ENCODE results near the gene MGST2. TPM values are rescaled to one million over a fixed set of nuclear protein-coding genes. Genes with fewer than 3 reads are reported as not detected.

Gene MGST2
- total and polyA plus RNA-seq, 2 experiments from 2014 or later: 82.4 to 97.9 TPM

DNA sequence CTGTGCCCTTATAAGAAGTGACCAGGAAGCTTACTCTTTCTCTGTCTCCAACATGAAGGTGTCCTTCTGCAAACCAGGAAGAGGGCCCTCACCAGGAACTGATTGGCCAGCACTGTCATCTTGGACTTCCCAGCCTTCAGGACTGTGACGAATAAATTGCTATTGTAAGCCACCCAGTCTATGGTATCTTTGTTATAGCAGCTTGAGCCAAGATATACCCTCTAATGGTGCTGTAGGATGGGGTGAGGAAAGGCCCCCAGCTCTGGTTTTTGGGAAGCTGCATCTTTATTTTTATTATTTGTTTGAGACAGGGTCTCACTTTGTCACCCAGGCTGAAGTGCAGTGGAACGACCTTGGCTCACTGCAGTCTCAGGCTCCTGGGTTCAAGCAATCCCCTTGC is 1.2 kb upstream of the MGST2 start:
- H3K9me2 ChIP-seq (replicated peaks; ENCODE audit: insufficient read depth): no peaks in the 10 kb centered on the region
- TF ChIP-seq, protein P1, sequence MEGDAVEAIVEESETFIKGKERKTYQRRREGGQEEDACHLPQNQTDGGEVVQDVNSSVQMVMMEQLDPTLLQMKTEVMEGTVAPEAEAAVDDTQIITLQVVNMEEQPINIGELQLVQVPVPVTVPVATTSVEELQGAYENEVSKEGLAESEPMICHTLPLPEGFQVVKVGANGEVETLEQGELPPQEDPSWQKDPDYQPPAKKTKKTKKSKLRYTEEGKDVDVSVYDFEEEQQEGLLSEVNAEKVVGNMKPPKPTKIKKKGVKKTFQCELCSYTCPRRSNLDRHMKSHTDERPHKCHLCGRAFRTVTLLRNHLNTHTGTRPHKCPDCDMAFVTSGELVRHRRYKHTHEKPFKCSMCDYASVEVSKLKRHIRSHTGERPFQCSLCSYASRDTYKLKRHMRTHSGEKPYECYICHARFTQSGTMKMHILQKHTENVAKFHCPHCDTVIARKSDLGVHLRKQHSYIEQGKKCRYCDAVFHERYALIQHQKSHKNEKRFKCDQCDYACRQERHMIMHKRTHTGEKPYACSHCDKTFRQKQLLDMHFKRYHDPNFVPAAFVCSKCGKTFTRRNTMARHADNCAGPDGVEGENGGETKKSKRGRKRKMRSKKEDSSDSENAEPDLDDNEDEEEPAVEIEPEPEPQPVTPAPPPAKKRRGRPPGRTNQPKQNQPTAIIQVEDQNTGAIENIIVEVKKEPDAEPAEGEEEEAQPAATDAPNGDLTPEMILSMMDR (IDR thresholded peaks at IDR 0.05; ENCODE audit: poor library complexity): no peak
- TF ChIP-seq EZH2phosphoT487 (IDR thresholded peaks at IDR 0.05; ENCODE audit: low read depth, severe bottlenecking, unreplicated experiment): no peak
- TF ChIP-seq EZH2 (IDR thresholded peaks at IDR 0.05; ENCODE audit: borderline replicate concordance): no peak
- no peak overlapping the region for H3K4me2 ChIP-seq
- no peaks in the 10 kb centered on the region for H3K27me3 ChIP-seq
- H3K9me3 ChIP-seq (ENCODE audit: low read depth): no peaks in the 10 kb centered on the region
- H3K4me3 ChIP-seq: no peak overlapping the region
- no peak for DNase-seq (ENCODE audit: low spot score)
- H3K36me3 ChIP-seq (replicated peaks; ENCODE audit: insufficient read depth, low read depth): no peaks in the 10 kb centered on the region
- no peaks in the 10 kb centered on the region for H4K20me1 ChIP-seq (ENCODE audit: insufficient read depth, poor library complexity, severe bottlenecking)
- peaks cover 23% of the 10 kb centered on the region for H3K79me2 ChIP-seq
- no peak overlapping the region for H2AFZ ChIP-seq
- 92% methylated on average over 2 of the region's 2 CpGs for WGBS (ENCODE audit: low lambda C conversion rate, missing lambda C conversion rate)
- H3K27ac ChIP-seq: peak overlapping the region; percentile 95
- peaks cover 62% of the 10 kb centered on the region for H3K4me1 ChIP-seq (ENCODE audit: insufficient read depth)

DNA sequence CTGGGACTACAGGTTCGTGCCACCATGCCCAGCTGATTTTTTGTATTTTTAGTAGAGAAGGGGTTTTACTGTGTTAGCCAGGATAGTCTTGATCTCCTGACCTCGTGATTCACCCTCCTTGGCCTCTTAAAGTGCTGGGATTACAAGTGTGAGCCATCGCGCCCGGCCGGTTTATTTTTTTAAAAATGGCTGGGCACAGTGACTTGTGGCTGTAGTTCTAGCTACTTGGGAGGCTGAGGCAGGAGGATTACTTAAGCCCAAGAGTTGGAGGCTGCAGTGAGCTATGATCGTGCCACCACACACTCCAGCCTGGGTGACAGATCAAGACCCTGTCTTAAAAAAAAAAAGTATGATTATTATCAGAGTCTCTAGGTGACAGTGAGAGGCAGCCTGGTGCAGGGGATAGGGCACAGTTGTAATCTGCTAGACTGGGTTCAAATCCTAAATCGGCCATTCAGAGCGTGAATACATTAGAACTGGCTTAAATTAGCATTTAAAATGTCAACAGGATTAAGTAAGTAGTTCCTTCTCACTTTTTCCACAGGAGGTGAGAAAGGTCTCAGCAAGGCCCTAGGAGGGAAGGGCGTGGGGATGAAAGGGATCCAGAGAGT is 435 bp upstream of the MGST2 start:
- peaks cover 64% of the 10 kb centered on the region for H3K4me1 ChIP-seq (ENCODE audit: insufficient read depth)
- no peak overlapping the region for H3K4me3 ChIP-seq
- H3K27ac ChIP-seq: peak overlapping the region; percentile 95
- peaks cover 31% of the 10 kb centered on the region for H3K79me2 ChIP-seq
- WGBS (ENCODE audit: low lambda C conversion rate, missing lambda C conversion rate): 61% methylated on average over 10 of the region's 10 CpGs
- H3K9me2 ChIP-seq (replicated peaks; ENCODE audit: insufficient read depth): no peaks in the 10 kb centered on the region
- no peak for TF ChIP-seq EZH2 (IDR thresholded peaks at IDR 0.05; ENCODE audit: borderline replicate concordance)
- TF ChIP-seq, protein P1 (IDR thresholded peaks at IDR 0.05; ENCODE audit: poor library complexity): no peak
- TF ChIP-seq EZH2phosphoT487 (IDR thresholded peaks at IDR 0.05; ENCODE audit: low read depth, severe bottlenecking, unreplicated experiment): no peak
- no peaks in the 10 kb centered on the region for H3K27me3 ChIP-seq
- no peaks in the 10 kb centered on the region for H4K20me1 ChIP-seq (ENCODE audit: insufficient read depth, poor library complexity, severe bottlenecking)
- no peak for DNase-seq (ENCODE audit: low spot score)
- peak overlapping the region; percentile 74 for H3K4me2 ChIP-seq
- no peaks in the 10 kb centered on the region for H3K9me3 ChIP-seq (ENCODE audit: low read depth)
- no peaks in the 10 kb centered on the region for H3K36me3 ChIP-seq (replicated peaks; ENCODE audit: insufficient read depth, low read depth)
- H2AFZ ChIP-seq: peak overlapping the region; percentile 46

DNA sequence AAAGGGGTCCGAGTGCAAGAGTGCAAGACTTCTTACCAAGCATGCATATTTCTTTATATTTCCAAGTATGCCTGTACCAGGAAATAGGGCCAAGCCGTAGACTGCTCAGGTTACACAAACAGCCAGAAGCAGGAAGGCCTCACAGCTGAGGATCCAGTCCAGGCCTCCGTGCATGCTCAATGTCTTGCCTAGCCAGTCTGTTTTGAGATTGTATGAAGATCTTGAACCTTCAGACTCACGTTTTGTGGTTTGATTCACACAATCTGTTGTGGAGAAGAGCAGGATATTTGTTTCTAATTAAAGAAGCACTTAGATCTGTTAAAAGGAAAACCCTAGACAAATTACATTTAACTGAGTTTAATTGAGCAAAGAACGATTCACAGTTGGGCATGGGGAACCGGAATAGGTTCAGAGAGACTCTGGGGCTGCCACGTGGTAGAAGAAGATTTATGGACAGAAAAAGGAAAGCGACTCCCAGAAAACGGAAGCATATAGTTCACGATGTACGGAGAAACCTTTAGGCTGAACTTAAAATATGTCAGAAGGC is 1.2 kb downstream of the MGST2 start:
- TF ChIP-seq EZH2phosphoT487 (IDR thresholded peaks at IDR 0.05; ENCODE audit: low read depth, severe bottlenecking, unreplicated experiment) (no peak), EZH2 (IDR thresholded peaks at IDR 0.05; ENCODE audit: borderline replicate concordance) (no peak)
- TF ChIP-seq, protein P1 (IDR thresholded peaks at IDR 0.05; ENCODE audit: poor library complexity): no peak
- H3K36me3 ChIP-seq (replicated peaks; ENCODE audit: insufficient read depth, low read depth): no peaks in the 10 kb centered on the region
- peaks cover 56% of the 10 kb centered on the region for H3K4me1 ChIP-seq (ENCODE audit: insufficient read depth)
- peaks cover 47% of the 10 kb centered on the region for H3K79me2 ChIP-seq
- H3K4me2 ChIP-seq: peak overlapping the region; percentile 74
- peak overlapping the region; percentile 95 for H3K27ac ChIP-seq
- peak overlapping the region; percentile 38 for H3K4me3 ChIP-seq
- peak overlapping the region; percentile 68 for H2AFZ ChIP-seq
- no peaks in the 10 kb centered on the region for H3K27me3 ChIP-seq
- H3K9me3 ChIP-seq (ENCODE audit: low read depth): no peaks in the 10 kb centered on the region
- H3K9me2 ChIP-seq (replicated peaks; ENCODE audit: insufficient read depth): no peaks in the 10 kb centered on the region
- DNase-seq (ENCODE audit: low spot score): peak; percentile 77
- 35% methylated on average over 11 of the region's 11 CpGs for WGBS (ENCODE audit: low lambda C conversion rate, missing lambda C conversion rate)
- no peaks in the 10 kb centered on the region for H4K20me1 ChIP-seq (ENCODE audit: insufficient read depth, poor library complexity, severe bottlenecking)

Data from hepatocyte (in vitro differentiated cells).